ENCODE data around the gene SLC4A4. TPM values are rescaled to one million over a fixed set of nuclear protein-coding genes. Genes with fewer than 3 reads are reported as not detected.

The SLC4A4 gene
- total RNA-seq, 1 donor from 2014 or later = 3.2 TPM

DNA sequence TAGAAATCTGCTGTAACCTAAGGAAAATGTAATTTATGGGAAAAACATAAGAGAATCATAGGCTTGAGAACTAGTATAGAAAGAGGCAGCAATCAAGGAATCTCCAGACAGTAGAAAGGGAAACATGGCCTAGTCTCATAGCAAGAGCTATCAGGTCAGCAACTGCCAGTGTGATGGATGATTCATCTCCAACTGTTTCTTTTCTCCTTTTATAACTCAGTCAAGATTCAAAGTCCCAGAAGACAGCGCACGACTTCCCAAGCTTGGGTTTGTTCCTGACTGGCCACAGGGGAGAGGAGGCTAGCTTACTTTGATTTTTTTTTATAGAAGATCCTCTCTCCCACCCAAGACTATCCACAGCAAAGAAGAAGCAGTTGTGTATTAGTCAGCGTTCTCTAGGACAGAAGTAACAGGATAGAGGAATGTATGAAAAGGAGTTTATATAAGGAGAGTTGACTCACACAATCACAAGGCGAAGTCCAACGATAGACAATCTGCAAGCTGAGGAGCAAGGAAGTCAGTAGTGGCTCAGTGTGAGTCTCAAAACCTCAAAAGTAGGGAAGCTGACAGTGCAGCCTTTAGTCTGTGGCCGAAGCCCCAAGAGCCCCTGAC lies 263.6 kb downstream of the SLC4A4 start:
- Histone ChIP-seq H3K9me3 (no peaks in the 10 kb centered on the region), H3K27ac (no peak overlapping the region), H3K36me3 (no peaks in the 10 kb centered on the region), H3K4me3 (no peak overlapping the region), H3K4me1 (no peaks in the 10 kb centered on the region), H3K27me3 (no peaks in the 10 kb centered on the region)
- TF ChIP-seq POLR2AphosphoS5 (IDR thresholded peaks at IDR 0.05; ENCODE audit: insufficient read depth in 1 of 2, low read depth in 1 of 2) = no peak
- no peak for TF ChIP-seq POLR2A (IDR thresholded peaks at IDR 0.05)
- TF ChIP-seq, protein P1, sequence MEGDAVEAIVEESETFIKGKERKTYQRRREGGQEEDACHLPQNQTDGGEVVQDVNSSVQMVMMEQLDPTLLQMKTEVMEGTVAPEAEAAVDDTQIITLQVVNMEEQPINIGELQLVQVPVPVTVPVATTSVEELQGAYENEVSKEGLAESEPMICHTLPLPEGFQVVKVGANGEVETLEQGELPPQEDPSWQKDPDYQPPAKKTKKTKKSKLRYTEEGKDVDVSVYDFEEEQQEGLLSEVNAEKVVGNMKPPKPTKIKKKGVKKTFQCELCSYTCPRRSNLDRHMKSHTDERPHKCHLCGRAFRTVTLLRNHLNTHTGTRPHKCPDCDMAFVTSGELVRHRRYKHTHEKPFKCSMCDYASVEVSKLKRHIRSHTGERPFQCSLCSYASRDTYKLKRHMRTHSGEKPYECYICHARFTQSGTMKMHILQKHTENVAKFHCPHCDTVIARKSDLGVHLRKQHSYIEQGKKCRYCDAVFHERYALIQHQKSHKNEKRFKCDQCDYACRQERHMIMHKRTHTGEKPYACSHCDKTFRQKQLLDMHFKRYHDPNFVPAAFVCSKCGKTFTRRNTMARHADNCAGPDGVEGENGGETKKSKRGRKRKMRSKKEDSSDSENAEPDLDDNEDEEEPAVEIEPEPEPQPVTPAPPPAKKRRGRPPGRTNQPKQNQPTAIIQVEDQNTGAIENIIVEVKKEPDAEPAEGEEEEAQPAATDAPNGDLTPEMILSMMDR (IDR thresholded peaks at IDR 0.05) = no peak
- intact Hi-C loops (cut with DNase I) = no loop called here
- DNase-seq (ENCODE audit: extremely low spot score in 2 of 2) = no peak

DNA sequence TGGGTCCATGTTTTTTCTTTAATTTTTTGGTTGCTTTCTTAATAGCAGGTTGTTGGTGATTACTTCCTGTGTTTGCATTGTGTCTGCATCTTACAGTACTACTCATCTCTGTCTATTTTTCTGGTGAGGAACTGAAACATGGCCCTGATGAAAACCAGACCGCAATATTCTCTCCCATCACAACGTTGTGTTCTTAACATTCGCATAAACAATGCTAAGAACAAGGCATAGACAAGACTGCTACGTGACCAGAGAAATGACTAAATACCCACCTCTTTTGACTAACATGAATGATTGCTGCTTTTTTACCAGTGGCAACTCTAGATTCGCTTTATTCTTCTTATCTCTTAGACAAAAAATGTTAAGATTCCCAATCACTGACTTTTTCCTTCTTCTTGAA lies 266.0 kb downstream of the SLC4A4 start:
- Histone ChIP-seq H3K4me1 (no peaks in the 10 kb centered on the region), H3K9me3 (no peaks in the 10 kb centered on the region), H3K36me3 (no peaks in the 10 kb centered on the region), H3K27ac (no peak overlapping the region), H3K27me3 (no peaks in the 10 kb centered on the region), H3K4me3 (no peak overlapping the region)
- DNase-seq (ENCODE audit: extremely low spot score in 2 of 2) = no peak
- intact Hi-C loops (cut with DNase I) = no loop called here
- TF ChIP-seq POLR2AphosphoS5 (IDR thresholded peaks at IDR 0.05; ENCODE audit: insufficient read depth in 1 of 2, low read depth in 1 of 2) = no peak

DNA sequence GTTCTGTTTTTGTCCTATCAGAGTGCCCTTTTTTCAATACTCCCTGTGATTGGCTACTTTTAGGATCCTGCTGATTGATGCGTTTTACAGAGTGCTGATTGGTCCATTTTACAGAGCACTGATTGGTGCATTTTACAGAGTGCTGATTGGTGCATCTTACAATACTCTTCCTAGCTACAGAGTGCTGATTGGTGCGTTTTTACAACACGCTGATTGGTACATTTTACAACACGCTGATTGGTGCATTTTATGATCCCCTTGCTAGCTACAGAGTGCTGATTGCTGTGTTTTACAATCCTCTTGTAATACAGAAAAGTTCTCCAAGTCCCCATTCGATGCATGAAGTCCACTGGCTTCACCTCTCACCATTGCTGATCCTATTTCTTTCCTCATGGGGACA lies 268.3 kb downstream of the SLC4A4 start:
- TF ChIP-seq POLR2AphosphoS5 (IDR thresholded peaks at IDR 0.05; ENCODE audit: insufficient read depth in 1 of 2, low read depth in 1 of 2) (no peak), POLR2A (IDR thresholded peaks at IDR 0.05) (no peak)
- TF ChIP-seq, protein P1 (IDR thresholded peaks at IDR 0.05) = no peak
- Histone ChIP-seq H3K27me3 (no peaks in the 10 kb centered on the region), H3K36me3 (no peaks in the 10 kb centered on the region), H3K4me1 (no peaks in the 10 kb centered on the region), H3K27ac (no peak overlapping the region), H3K9me3 (no peaks in the 10 kb centered on the region), H3K4me3 (no peak overlapping the region)
- DNase-seq (ENCODE audit: extremely low spot score in 2 of 2) = no peak
- intact Hi-C loops (cut with DNase I) = no loop called here

DNA sequence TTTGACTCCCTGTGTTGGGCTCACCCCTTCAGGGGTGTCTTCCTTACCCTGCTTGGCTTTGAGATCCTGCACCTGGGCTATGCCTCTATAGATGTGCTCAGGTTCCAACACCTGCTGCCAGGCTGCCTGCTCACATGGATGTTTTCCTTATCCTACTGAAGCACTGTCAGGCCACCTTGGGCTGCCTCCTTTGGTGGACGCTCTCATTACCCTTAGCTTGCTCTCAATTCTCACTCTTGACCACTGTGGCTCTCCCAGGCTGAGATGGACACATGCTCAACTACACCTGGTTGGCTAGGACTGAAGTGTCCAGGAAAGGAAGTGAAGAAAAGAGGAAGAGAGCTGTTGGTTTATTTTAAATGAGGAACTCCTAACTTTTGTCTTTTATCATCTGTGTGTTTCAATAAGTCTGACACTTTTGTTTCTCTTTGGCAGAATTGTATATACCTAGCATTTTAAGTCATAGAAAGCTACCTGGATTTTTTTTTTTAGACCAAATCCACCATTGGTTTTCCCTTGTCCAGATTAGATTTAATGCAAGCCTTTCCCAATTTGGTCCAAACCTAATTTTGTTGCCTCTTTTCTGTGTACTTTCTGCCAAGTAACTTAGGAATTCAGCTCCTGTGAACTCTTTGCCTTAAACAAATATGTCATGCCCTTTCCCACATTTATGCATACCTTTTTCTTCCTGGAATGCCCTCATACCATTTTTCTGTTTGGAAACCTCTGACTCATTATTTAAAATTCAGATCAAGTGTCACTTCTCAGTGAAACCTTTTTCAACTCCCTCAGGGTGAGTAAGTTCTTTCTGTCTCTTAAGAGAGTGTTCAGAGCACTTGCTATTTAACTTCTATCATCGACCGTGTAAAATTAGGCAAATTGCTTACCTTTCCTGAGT lies 269.2 kb downstream of the SLC4A4 start:
- Histone ChIP-seq H3K36me3 (no peaks in the 10 kb centered on the region), H3K4me3 (no peak overlapping the region), H3K4me1 (no peaks in the 10 kb centered on the region), H3K27ac (no peak overlapping the region), H3K9me3 (no peaks in the 10 kb centered on the region), H3K27me3 (no peaks in the 10 kb centered on the region)
- no peak for DNase-seq (ENCODE audit: extremely low spot score in 2 of 2)
- intact Hi-C loops (cut with DNase I) = no loop called here
- TF ChIP-seq, protein P1 (IDR thresholded peaks at IDR 0.05) = no peak

DNA sequence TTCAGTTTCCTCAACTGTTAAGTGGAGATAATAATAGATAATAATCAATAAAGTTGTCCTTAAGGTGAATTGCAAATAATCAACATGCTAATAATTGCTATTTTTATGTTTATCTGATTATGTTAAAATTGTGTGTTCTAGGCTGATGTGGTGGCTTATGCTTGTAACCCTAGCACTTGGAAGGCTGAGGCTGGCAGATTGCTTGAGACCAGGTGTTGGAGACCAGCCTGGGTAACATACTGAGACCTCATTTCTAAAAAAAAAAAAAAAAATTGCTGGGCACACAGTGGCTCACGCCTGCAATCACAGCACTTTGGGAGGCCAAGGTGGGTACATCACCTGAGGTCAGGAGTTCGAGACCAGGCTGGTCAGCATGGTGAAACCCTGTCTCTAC lies 269.9 kb downstream of the SLC4A4 start:
- Histone ChIP-seq H3K27me3 (no peaks in the 10 kb centered on the region), H3K4me3 (no peak overlapping the region), H3K36me3 (no peaks in the 10 kb centered on the region), H3K4me1 (no peaks in the 10 kb centered on the region), H3K27ac (no peak overlapping the region), H3K9me3 (no peaks in the 10 kb centered on the region)
- TF ChIP-seq POLR2AphosphoS5 (IDR thresholded peaks at IDR 0.05; ENCODE audit: insufficient read depth in 1 of 2, low read depth in 1 of 2) = no peak
- no peak for TF ChIP-seq POLR2A (IDR thresholded peaks at IDR 0.05)
- TF ChIP-seq, protein P1 (IDR thresholded peaks at IDR 0.05) = no peak
- intact Hi-C loops (cut with DNase I) = no loop called here
- DNase-seq (ENCODE audit: extremely low spot score in 2 of 2) = no peak

Data from vagina (tissue), 2 donors.